WTC11 (cell line): ENCODE measurements around the gene COL5A1. TPM values are rescaled to one million over a fixed set of nuclear protein-coding genes. Genes with fewer than 3 reads are reported as not detected.

Experiments
- ATAC-seq: fragments of 200-7000 bp; cut with Tn5 transposase; 2 replicates; pipeline ENCODE4 v1.10.0; 2021; ENCODE audit warnings: mild to moderate bottlenecking, moderate library complexity
- CTCF ChIA-PET: fragments of 300-600 bp; sonication (Branson Sonifier 250); formaldehyde crosslinking; loops from one replicate; lab custom pipeline; 2021; ENCODE audit warnings: antibody characterized with exemption; lab: Charles Lee
- POLR2A ChIA-PET: fragments of 350-600 bp; sonication (Branson Sonifier 250); formaldehyde crosslinking; loops from one replicate; lab custom pipeline; 2021; ENCODE audit warnings: antibody characterized with exemption; lab: Charles Lee
- DNase-seq: peaks from one replicate; pipeline ENCODE4 v3.0.0; 2021; ENCODE audit warnings: low spot score
- H3K27ac Mint-ChIP-seq: 2 replicates; pipeline ENCODE4 v1.8.0; 2021; ENCODE audit warnings: mixed read lengths
- H3K27me3 Mint-ChIP-seq: 2 replicates; pipeline ENCODE4 v1.8.0; 2021; ENCODE audit warnings: low read depth, mild to moderate bottlenecking, moderate library complexity, mixed read lengths
- H3K36me3 Mint-ChIP-seq: 2 replicates; pipeline ENCODE4 v1.8.0; 2021; ENCODE audit warnings: mixed read lengths
- H3K4me1 Mint-ChIP-seq: 2 replicates; pipeline ENCODE4 v1.8.0; 2022; ENCODE audit warnings: mixed read lengths
- H3K4me3 Mint-ChIP-seq: 2 replicates; pipeline ENCODE4 v1.8.0; 2021; ENCODE audit warnings: mild to moderate bottlenecking, moderate library complexity, mixed read lengths
- H3K9me3 Mint-ChIP-seq: 2 replicates; pipeline ENCODE4 v1.8.0; 2021; ENCODE audit warnings: mixed read lengths
- ATF1 ChIP-seq: sonication (generic); formaldehyde crosslinking; IDR thresholded peaks from 2 replicates; pipeline ENCODE4 v1.8.1; 2023; ENCODE audit warnings: mild to moderate bottlenecking, moderate library complexity, missing genetic modification reagents
- ETV6 ChIP-seq: sonication (generic); formaldehyde crosslinking; IDR thresholded peaks from 2 replicates; pipeline ENCODE4 v1.8.1; 2022; ENCODE audit warnings: mild to moderate bottlenecking, missing genetic modification reagents
- FOXP4 ChIP-seq: sonication (generic); formaldehyde crosslinking; IDR thresholded peaks from 2 replicates; pipeline ENCODE4 v1.8.0; 2022; ENCODE audit warnings: mild to moderate bottlenecking, missing genetic modification reagents
- MXD4 ChIP-seq: fragments of 250-450 bp; sonication (Bioruptor Pico); IDR thresholded peaks from 2 replicates; pipeline ENCODE4 v1.8.0; 2021; ENCODE audit warnings: mild to moderate bottlenecking, moderate library complexity, borderline replicate concordance
- NFE2L1 ChIP-seq: sonication (generic); formaldehyde crosslinking; IDR thresholded peaks from 2 replicates; pipeline ENCODE4 v1.8.1; 2023; ENCODE audit warnings: missing genetic modification reagents
- SMAD3 ChIP-seq: sonication (generic); formaldehyde crosslinking; IDR thresholded peaks from 2 replicates; pipeline ENCODE4 v1.8.0; 2022; ENCODE audit warnings: missing genetic modification reagents, mild to moderate bottlenecking, borderline replicate concordance
- ZBTB21 ChIP-seq: sonication (generic); formaldehyde crosslinking; IDR thresholded peaks from 2 replicates; pipeline ENCODE4 v1.8.1; 2023; ENCODE audit warnings: mild to moderate bottlenecking, missing genetic modification reagents, borderline replicate concordance
- ZBTB43 ChIP-seq: sonication (generic); formaldehyde crosslinking; IDR thresholded peaks from 2 replicates; pipeline ENCODE4 v1.8.1; 2023; ENCODE audit warnings: mild to moderate bottlenecking, missing genetic modification reagents
- ZNF281 ChIP-seq: sonication (generic); formaldehyde crosslinking; IDR thresholded peaks from 2 replicates; pipeline ENCODE4 v1.8.0; 2023; ENCODE audit warnings: mild to moderate bottlenecking, missing genetic modification reagents
- ZNF317 ChIP-seq: sonication (generic); formaldehyde crosslinking; IDR thresholded peaks from 2 replicates; pipeline ENCODE4 v1.8.1; 2023; ENCODE audit warnings: low read depth, mild to moderate bottlenecking, moderate library complexity, missing genetic modification reagents, borderline replicate concordance
- ZSCAN18 ChIP-seq: fragments of 250-450 bp; sonication (Bioruptor Pico); IDR thresholded peaks from 2 replicates; pipeline ENCODE4 v2.1.2; 2022; ENCODE audit warnings: mild to moderate bottlenecking, moderate library complexity
- total RNA-seq: library from RNA; stranded (reverse); gene quantifications from 3 replicates; pipeline ENCODE4 v1.2.3, GENCODE V29; 2021

The COL5A1 gene
- total RNA-seq, 1 experiment from 2014 or later = 13.5 TPM

GRCh38 chr9:134744385-134745295, 103.0 kb downstream of the COL5A1 start:
- DNase-seq (no peak), ATAC-seq (no peak)
- Mint-ChIP-seq H3K36me3 (peaks cover 30% of the 10 kb centered on the region), H3K27ac (no peak overlapping the region), H3K4me1 (no peaks in the 10 kb centered on the region; the same call in 1 of the 2 replicates), H3K27me3 (no peaks in the 10 kb centered on the region), H3K4me3 (no peak overlapping the region), H3K9me3 (peaks cover 18% of the 10 kb centered on the region)
- CTCF ChIA-PET = no interaction called here
- POLR2A ChIA-PET = no interaction called here
- TF ChIP-seq ZBTB43 (CRISPR knock-in tag) (peak; percentile 8; the same call in 1 of the 2 replicates), FOXP4 (no peak), MXD4 (CRISPR knock-in tag) (no peak)

- TF ChIP-seq ETV6 (CRISPR knock-in tag) = no peak
- TF ChIP-seq ZNF281 = no peak
- Mint-ChIP-seq H3K4me3 (no peak overlapping the region), H3K27ac (no peak overlapping the region), H3K27me3 (no peaks in the 10 kb centered on the region), H3K36me3 (peaks cover 30% of the 10 kb centered on the region), H3K9me3 (peaks cover 18% of the 10 kb centered on the region), H3K4me1 (no peaks in the 10 kb centered on the region)
- no peak for DNase-seq
- POLR2A ChIA-PET = no interaction called here
- no peak for ATAC-seq
- CTCF ChIA-PET = no interaction called here
These were observed 106.4 kb downstream of the COL5A1 start for GRCh38 chr9:134747951-134748489.

- Mint-ChIP-seq H3K9me3 (peaks cover 18% of the 10 kb centered on the region), H3K27ac (no peak overlapping the region), H3K4me3 (no peak overlapping the region), H3K36me3 (peaks cover 30% of the 10 kb centered on the region), H3K4me1 (no peaks in the 10 kb centered on the region), H3K27me3 (no peaks in the 10 kb centered on the region)
- POLR2A ChIA-PET = no interaction called here
- DNase-seq (no peak), ATAC-seq (no peak)
- CTCF ChIA-PET = no interaction called here
- TF ChIP-seq ZSCAN18 (no peak), SMAD3 (CRISPR knock-in tag) (no peak), ATF1 (CRISPR knock-in tag) (no peak), ZNF317 (no peak), ZBTB21 (no peak), NFE2L1 (CRISPR knock-in tag) (no peak)
These were observed 107.0 kb downstream of the COL5A1 start for GRCh38 chr9:134748591-134748990.
